Retina (tissue), 1 donor: ENCODE data around the gene ZNF281.
A peak's percentile ranks its signal among the peaks of the same experiment; 100 is the strongest.
"Not testable (repeated sequence)": the region's sequence is repeated elsewhere in the genome, so short reads cannot be mapped to it uniquely, and the experiment has no call there.

ENCODE experiments used
- DNase-seq: peaks from one replicate; pipeline ENCODE4 v3.0.0-alpha.2; 2016

Gene ZNF281

DNA sequence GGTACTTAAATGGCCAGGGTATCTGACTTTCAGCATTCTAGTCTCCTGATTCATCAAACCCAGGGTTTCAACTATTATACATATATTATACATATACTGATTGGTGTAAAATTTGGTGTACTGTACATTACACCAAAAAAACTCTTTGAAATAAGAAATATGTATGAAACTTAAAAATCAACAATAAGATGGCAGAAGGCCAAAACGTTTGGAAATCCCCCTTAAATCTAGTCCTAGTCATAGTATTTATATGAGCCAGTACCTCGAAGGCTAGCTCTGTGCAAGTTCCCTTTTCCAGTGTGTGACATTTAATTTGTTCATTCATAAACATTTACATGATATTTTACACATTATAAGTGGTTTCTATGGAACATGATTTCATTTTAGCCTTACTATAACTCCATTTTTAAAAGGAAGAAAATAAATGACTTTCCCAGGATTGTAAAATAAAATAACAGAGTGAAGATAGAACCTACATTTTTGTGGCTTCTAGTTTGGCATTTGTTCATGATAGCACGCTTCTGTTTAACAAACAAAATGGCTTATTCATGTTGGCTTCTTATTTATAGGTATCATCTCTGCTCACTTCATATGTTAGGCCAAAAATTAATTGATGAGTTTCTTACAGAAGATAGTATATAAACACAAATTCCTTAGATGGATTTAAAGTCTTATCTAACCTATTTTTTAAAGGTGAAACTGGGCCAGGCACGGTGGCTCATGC is 18.8 kb upstream of the ZNF281 start:
- no peak for DNase-seq

DNA sequence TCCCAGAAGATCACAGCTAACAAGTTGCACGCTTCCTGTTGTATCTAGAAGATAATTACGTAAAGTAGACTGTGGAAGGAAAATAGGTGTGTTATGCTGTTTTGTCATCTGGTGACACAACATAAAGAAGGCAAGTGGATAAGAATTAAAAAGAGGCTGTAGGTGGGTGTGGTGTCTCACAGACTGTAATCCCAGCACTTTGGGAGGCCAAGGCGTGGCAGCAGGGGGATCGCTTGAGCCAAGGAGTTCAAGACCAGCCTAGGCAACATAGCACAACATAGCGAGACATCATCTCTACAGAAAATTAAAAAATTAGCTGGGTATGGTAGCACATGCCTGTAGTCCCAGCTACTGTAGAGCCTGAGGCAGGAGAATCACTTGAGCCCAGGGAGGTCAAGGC is 17.9 kb upstream of the ZNF281 start:
- no peak for DNase-seq

DNA sequence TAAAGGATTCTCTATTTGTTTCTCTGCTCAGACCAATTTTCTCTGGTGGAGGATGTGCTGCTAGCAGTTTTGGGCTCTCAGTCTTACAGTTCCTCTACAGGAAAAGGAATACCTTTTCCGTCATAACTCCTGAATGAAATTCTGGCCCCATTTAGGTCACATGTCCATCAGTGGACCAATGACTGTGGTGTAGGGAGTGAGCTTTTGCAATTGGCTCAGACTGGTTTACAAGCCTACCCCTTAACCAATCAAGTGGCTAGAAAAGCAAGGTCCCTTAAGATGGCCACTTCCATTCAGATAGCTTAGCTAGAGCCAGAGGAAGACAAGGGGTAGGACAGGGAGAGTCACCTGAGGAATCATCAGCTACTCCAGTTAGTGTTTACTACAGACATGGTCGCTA is 16.4 kb upstream of the ZNF281 start:
- no peak for DNase-seq

DNA sequence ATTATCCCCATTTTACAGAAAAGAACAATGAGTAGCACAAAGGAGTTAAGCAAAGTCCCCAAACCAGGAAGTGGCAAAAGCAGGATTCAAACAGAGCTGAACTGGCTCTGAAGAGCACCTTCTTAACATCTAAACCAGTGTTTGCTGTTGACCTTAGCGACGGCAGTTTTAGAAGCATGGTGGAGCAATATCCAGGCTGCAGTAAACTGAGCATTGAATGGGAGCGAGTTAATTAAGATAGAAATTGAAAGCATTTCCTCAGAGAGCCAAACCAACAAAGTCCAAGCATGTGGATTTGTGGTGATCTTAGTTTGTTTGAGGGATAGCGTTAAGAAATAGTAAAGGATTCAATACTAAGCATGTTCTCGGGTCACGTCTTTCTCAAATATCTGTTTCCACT is 13.4 kb upstream of the ZNF281 start:
- no peak for DNase-seq

DNA sequence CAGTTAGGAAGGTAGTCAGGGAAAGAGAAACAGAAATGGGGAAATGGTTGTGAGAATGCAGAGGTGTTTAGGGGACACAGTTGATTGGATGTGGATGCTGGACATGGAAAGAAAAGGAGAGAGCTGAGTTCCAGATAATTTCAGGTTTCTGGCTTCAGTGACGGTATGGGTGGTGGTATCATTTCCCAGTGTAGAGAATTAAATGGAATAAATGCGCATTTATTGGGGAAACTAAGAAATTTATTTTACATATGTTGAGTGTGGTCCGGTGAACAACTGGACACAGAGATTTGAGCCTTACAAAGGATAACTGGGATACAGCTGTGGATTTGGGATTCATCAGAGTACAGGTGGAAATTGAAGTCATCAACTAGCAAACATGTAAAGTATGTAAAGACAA is 12.4 kb upstream of the ZNF281 start:
- no peak for DNase-seq

DNA sequence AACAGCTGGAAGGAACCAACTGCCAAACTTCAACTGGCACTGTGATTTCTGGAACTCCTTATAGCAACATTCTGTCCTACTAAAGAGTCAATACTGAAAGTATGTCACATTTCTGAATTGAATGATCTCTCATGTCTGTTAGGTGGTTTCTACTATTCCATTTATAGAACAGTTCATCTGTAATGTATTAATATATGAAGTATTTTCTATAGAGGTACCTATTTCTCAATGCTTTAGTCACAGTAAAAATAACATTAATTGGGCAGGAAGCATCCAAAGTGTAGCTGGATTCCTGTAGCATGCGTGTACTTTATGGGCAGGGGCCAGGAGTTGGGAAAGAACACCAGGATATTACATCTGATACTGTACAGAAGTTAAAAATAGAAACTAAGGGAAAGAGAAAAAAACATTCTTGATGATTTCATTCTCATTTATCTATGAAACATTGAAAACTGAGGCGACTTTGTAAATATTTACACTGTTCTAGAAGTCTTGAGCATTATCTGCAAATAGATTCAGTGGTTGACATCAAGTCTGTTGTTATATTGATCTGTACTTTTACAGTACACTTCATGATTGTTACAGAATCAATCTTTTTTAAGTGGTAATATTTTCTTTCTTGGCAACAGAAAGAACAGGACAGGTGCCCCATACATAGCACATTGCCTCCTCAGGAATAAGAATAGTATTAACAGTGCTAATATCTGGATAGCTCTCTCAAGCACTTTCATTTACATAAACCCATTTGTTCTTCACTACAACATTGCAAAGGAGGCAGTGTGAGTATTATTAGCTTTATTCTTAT is 6.2 kb upstream of the ZNF281 start:
- no peak for DNase-seq

DNA sequence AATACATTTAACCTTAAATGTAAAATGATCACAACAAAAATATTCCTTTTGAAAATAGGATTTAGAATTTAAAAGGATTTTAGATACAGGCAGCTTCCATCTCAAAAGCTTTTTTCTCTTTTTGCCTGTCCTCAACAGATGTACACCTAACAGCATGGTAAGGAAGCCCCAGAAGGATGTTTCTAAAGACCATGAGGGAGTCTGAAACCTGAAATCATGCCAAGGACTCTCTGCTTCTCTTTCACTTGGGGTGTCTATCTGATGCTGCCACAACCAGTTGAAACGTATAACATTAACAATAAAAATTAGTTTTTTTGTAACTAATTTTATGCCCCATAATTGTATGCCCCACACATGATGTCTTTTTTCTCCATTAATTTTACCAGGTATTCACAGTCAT is 5.4 kb upstream of the ZNF281 start:
- no peak for DNase-seq

DNA sequence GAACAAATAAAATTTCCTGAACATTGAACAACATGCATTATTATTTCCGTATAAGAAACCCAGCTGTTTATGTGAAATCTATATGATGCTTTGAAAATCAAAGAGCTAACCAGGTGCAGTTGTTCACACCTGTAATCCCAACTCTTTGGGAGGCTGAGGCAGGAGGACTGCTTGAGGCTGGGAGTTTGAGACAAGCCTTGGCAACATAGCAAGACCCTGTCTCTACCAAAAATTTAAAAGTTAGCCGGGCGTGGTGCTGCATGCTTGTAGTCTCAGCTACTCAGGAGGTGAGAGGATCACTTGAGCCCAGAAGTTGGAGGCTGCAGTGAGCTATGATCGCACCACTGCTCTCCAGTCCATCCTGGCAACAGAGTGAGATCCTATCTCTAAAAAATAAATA is 4.8 kb upstream of the ZNF281 start:
- no peak for DNase-seq

DNA sequence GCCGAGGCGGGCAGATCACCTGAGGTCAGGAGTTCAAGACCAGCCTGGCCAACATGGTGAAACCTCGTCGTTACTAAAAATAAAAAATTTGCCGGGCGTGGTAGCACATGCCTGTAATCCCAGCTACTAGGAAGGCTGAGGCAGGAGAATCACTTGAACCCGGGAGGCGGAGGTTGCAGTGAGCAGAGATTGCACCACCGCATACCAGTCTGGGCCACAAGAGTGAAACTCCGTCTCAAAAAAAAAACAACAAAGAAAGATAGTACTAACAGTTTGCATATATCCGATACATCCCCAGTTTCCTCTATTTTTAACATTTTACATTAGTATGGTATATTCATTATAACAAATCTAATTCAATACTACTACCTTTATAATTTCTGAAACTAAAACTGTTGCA is 3.9 kb upstream of the ZNF281 start:
- not testable (repeated sequence) for DNase-seq

DNA sequence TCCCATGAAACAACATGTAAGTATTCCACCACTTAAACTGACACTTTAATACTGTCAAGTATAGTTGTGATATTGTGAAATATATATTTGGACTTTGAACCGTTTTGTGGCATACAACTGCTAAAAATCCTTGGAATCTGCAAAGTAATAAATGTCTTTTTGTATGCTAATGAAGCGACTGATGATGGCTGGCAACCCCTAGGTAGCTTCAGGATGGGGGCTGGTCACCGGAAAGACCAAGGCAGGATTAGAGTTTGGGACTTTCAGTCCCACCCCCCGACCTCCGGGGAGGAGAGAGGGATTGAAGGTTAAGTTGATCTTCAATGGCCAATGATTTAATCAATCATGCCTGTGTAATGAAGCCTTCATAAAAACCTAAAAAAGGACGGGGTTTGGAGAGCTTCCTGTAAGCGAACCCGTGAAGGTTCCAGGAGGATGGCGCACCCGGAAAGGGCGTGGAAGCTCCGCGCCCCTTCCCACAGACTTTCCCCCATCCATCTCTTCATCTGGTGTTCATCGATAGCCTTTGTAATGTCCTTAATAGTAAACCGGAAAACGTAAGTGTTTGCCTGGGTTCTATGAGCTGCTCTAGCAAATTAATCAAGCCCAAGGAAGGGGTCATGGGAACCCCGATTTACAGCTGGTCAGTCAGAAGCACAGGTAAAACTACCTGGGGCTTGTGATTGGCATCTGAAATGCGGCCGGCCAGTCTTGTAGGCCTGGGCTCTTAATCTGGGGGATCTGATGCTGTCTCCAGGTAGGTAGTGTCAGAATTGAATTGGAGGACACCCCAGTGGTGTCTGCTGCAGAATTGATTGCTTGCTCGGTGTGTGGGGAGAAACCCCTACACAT is 1.8 kb upstream of the ZNF281 start:
- DNase-seq = peak; percentile 20

DNA sequence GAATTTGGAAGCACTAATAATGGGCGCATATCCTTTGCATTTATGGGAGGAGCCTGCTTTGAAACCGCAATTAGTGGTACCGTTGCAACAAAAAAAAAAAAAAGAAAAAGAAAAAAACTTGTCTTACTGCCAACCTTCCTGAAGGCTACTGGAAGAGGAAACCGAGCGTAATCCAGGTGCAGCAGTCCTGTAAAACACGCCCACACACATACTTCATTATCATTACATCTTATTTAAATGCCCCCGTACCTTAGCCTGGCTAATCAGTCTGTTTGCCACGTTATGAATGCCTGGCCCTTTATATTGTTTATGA is 686 bp upstream of the ZNF281 start:
- DNase-seq = no peak

DNA sequence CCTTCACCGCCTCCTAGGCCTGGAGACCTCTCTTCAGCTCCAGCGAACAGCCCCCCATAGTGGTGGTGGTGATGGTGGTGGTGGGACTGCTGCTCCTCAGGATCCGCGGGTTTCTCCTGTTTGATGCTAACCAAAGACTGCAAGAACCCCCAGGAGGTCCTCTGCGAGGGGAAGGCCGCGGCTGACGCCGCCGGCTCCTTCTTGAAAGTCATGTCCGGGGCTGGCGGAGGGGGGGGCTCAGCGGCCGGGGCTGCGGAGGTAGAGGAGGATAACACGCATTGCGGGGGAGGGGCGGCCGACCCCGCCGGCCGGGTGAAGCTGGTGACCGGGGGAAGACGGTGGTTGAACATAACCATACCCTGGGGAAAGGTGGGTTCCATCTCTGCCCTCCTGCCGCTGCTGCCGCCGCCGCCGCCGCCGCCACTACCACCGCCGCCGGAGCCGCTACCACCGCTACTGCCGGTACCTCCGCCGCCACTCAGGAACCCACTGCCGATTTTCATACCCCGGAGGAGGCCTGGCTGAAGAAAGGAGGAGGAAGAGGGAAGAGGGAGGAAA is 554 bp downstream of the ZNF281 start:
- DNase-seq = no peak

DNA sequence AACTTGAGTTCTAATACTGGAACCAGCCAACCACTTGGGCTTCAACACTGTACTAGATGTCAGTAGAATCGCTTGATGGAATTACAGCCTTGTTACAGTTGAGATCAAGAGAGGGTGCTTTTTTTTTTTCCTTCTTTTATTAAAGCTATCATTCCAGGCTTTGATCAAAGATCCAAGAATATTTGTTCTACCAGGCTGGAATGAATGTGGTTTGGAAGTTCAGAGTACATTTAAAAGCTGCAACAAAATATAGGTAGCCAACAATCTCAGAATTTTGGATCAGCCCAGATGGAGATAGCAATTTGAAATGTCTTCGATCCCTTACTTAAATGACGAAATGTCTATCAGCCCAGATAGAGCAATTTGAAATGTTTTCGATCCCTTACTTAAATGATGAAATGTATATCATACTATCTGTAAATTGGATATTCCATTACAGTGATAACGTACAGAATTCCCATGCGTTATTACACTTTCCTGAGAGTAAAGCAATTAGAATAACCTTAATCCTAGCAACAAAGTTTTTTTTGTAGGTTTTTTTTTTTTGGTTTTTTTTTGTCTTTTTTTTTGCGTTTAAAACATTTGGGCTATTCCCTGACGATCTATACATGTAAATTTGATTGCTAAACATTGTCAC is 3.6 kb downstream of the ZNF281 start:
- no peak for DNase-seq

DNA sequence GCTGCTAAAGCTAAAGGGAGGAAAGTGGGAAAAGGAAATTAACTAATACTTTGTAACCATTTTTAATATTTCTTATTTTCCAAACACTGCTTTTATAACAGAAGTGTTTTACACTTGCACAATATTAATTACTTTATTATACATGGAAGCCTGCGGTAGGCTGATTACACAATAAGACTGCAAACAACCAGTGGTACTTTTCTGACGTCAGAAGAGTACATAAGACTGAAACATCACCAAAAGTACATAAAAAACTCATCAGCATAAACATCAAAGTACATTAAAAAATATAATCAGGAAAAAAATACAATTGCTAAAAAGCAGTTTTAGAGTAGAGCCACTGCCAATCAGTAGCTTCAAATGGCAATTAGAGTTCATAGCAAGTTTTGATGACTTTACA is 4.6 kb downstream of the ZNF281 start:
- DNase-seq = no peak

DNA sequence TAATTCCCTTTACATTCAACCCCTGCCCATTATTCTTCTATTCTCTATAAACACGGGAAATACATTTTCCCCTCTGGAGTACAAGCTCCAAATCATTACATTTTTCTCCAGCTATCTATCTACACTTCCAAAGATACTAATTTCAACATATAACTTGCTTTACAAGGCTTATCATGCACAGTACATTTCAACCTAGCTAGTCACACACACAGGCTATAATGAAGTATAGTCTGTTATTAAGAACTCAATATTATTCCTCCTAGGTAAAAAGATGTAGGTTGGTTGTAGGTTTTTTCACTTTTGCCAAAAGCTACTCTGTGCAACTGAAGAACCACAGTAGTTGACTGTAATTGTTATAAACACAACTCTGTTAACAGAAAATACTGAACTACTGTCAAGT is 8.1 kb downstream of the ZNF281 start:
- DNase-seq = no peak

DNA sequence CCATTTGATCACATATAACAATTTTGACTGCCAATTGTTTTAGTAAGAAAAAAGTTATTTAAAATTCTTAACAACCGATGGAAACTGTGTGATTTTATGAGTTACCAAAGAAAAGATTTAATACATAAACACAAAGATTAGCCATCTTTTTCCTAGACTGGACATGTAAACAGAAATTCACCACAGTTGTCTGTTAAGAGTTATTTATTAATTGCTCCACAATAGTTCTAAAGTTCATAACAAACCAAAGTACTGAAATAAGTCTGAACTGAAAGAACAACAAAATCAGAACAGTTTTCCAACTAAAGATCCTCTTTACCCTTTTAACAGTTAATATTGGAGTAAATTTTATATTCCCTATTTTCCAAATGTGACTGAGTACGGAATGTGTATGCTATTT is 8.6 kb downstream of the ZNF281 start:
- DNase-seq = no peak

DNA sequence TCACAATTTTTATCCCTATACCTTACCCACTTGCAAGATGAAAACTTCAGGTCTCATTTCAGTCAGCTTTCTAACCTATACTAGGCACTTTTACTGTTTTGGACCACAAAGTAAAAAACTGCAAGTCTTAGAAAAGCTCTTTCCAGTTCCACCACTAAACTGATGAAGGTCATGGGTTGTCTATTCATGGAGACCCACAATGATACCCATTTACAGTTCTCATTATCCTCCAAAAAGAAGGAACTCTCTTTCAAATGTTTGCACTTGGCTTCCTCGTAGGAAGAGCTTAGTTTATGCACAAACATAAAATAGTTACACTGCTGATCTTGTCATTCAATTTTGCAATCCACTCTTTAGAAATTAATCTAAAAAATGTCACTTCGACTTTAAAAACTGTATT is 9.3 kb downstream of the ZNF281 start:
- no peak for DNase-seq

DNA sequence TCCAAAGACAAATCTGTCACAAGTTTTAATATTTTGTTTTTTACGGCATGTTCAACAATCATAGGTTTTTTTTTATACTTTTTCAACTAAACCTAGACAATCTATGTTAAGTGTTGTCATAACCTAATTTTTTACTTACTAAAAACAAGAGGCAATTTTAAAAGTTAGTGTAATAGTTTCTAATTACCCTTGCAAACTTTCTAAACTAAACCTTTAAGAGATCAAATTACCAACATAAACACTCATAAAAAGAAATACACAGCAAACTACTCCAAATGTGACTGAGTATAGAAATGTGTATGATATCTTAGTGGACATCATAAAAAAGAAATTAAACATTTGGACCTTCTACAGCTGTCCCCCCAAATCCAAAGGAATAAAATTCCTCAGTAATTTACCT is 10.0 kb downstream of the ZNF281 start:
- no peak for DNase-seq

DNA sequence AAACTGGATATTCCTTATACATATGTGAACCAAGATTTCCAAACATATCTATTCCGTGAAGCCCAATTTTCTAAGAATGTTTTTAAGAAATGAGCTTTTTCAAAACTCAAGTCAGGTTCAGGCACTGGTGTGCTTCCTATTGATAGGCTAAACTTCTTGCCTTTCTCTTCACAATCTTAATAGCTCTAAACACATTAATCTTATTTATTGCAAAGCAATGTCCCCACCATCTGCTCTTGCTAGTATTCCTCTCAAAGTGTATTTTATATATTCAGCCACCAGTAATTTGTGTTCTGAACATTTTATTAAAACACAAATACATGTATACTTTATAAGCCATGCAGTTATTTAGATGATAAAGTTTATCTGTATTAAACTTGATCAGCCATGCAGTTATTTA is 11.5 kb downstream of the ZNF281 start:
- DNase-seq = no peak

DNA sequence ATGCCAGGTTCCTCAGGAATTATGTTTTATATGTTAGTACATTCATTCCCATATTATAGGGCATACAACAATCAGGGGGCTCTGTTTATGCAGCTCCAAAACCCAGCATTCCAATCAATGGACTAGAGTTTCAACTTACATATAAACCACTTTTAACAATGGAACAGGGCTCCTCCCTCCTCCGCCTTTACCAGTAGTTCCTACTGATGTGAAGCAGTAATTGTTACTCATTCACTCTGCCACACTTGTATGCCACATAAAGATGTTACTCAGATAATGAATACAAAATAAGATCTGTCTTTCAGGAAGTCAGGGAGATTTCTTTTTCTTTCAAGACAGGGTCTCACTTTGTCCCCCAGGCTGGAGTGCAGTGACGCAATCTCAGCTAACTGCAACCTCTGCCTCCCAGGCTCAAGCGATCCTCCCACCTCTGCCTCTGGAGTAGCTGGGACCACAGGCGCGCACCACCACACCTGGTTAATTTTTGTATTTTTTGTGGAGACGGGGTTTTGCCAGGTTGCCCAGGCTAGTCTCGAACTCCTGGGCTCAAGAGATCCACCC is 17.1 kb downstream of the ZNF281 start:
- no peak for DNase-seq

DNA sequence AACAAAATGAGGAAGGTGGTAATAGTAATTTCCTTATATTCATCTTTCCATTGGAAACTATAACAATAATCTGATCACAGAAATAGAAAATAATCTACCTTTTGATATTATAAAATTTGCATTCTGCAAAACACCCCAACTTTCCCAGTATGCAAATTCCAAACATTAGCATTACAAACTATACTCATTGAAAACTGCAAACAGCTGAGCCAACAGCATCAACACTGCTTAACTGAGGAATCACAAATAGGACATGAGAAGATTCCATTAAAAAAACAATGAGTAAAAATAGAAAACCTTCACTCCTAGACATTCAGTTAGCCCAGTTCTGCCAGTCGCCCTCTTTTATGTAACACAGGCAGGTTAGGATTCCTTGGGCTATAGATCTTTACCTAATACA is 18.1 kb downstream of the ZNF281 start:
- no peak for DNase-seq

DNA sequence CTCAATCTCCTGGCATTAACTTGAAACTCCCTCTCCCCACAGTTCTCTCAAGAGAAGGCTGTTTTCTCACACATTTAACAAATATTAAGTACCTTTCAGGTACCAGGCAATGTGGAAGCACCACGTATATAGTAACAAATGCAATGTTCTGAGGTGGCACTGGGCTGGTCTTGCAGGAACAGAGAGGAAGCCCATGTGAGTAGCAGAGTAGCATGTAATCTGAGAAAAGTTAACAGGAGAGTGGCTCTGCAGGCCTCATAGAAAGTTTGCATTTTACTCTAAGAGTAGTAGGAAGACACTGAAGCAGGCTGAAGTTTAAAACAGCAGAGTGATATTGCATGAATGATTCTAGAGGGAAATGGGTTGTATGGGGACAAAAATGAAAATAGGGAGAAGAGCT is 21.0 kb downstream of the ZNF281 start:
- no peak for DNase-seq

DNA sequence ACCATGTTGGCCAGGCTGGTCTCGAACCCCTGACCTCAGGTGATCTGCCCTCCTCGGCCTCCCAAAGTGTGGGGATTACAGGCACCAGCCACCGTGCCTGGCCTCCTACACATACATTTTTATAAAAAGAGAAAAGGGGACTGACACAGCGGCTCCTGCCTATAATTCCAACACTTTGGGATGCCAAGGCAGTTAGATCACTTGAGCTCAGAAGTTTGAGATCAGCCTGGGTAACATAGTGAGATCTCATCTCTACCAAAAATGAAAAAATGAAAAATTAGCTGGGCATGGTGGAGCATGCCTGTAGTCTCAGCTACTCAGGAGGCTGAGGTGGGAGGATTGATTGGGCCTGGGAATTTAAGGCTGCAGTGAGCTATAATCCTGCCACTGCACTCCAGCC is 23.4 kb downstream of the ZNF281 start:
- DNase-seq = no peak
